Kidney (tissue), 14 donors: ENCODE measurements around the gene PTPRM. TPM values are rescaled to one million over a fixed set of nuclear protein-coding genes. Genes with fewer than 3 reads are reported as not detected.

ENCODE experiments used
- DNase-seq, 5 donors: peaks; one replicate each; pipeline ENCODE4 v3.0.0-alpha.2; 2013 to 2020
- FAIRE-seq: peaks from 2 replicates; lab custom pipeline; 2012; peaks lifted over from hg19 to GRCh38; lab: Jason Lieb, UNC
- H3K27ac ChIP-seq, 2 donors: one replicate each; pipeline ENCODE4 v1.7.0; 2013; ENCODE audit warnings: low read depth in 2 of 2, low read length in 2 of 2, inconsistent platforms in 1 of 2
- H3K27me3 ChIP-seq: one replicate; pipeline ENCODE4 v1.7.1; 2013; ENCODE audit warnings: low read length, inconsistent platforms; ENCODE audit not compliant: control insufficient read depth, insufficient read depth
- H3K36me3 ChIP-seq, 3 donors: one replicate each; pipeline versions ENCODE4 v1.7.0 to v1.7.1; 2013; ENCODE audit warnings: low read length in 3 of 3, control low read depth in 1 of 3, inconsistent platforms in 1 of 3; ENCODE audit not compliant: insufficient read depth in 3 of 3, control insufficient read depth in 2 of 3
- H3K4me1 ChIP-seq, 3 donors: one replicate each; pipeline versions ENCODE4 v1.7.0 to v1.7.1; 2013; ENCODE audit warnings: low read length in 3 of 3, inconsistent platforms in 1 of 3, low read depth in 1 of 3; ENCODE audit not compliant: control insufficient read depth in 2 of 3, insufficient read depth in 2 of 3
- H3K4me3 ChIP-seq, 3 donors: one replicate each; pipeline versions ENCODE4 v1.7.0 to v1.8.1; 2013; ENCODE audit warnings: low read length in 3 of 3, control low read depth in 1 of 3, inconsistent platforms in 1 of 3
- H3K9ac ChIP-seq, 3 donors: one replicate each; pipeline versions ENCODE4 v1.7.0 to v1.7.1; 2013; ENCODE audit warnings: low read length in 3 of 3, control low read depth in 1 of 3, inconsistent platforms in 1 of 3
- H3K9me3 ChIP-seq, 3 donors: one replicate each; pipeline versions ENCODE4 v1.7.0 to v1.7.1; 2013; ENCODE audit warnings: low read length in 3 of 3, control low read depth in 1 of 3, inconsistent platforms in 1 of 3; ENCODE audit not compliant: control insufficient read depth in 2 of 3, insufficient read depth in 1 of 3
- CTCF ChIP-seq: IDR thresholded peaks from 3 replicates; pipeline ENCODE4 v1.5.1; 2012; ENCODE audit warnings: mild to moderate bottlenecking, moderate library complexity, borderline replicate concordance; ENCODE audit not compliant: insufficient read depth; ENCODE audit errors: extremely low read depth
- intact Hi-C: fragments of 100-400 bp; cut with DNase I; formaldehyde crosslinking; loops from one replicate; pipeline ENCODE4 v1.11.1; 2022
- polyA plus RNA-seq: library from polyadenylated mRNA; stranded (reverse); fragments of 350-450 nt; fragmentation: Illumina TruSeq; extraction: RNeasy Lipid Tissue Mini Kit (QIAGEN cat#74804); gene quantifications from one replicate; pipeline ENCODE4 v1.2.3, GENCODE V29; 2014; ENCODE audit warnings: low read depth, low replicate concordance; ENCODE audit not compliant: insufficient read depth
- total RNA-seq: library from RNA; stranded (reverse); fragmentation: NEBNext Ultra II Directional; extraction: Animal tissue kit (Norgen Biotek cat#: 25700); gene quantifications from one replicate; pipeline ENCODE4 v1.2.1, GENCODE V29; 2021
- donor health status: control.
- donor health status: control.
- donor health status: control.
- donor health status: control.
- donor health status: control.
- donor health status: DM: yes; HTN: yes; CAD: no.
- donor health status: Normal renal cell carcinoma (clear cell type).

The PTPRM gene
- total and polyA plus RNA-seq, 2 donors from 2014 or later = 52.4 to 98.9 TPM

GRCh38 chr18:7757175-7757574 lies 190.1 kb downstream of the PTPRM start:
- Histone ChIP-seq H3K4me3 (no peak overlapping the region), H3K27ac (no peak overlapping the region), H3K27me3 (no peaks in the 10 kb centered on the region), H3K36me3 (no peaks in the 10 kb centered on the region), H3K9ac (no peak overlapping the region), H3K9me3 (no peaks in the 10 kb centered on the region), H3K4me1 (peaks cover 0 to 41% (median 23%) of the 10 kb centered on the region in 3 donors)
- no peak for TF ChIP-seq CTCF
- intact Hi-C loops = no loop called here
- DNase-seq = no peak
- FAIRE-seq = no peak

- no peaks in the 10 kb centered on the region for H3K27me3 ChIP-seq
- intact Hi-C loops = no loop called here
- H3K27ac ChIP-seq = no peak overlapping the region
- H3K4me1 ChIP-seq = peaks cover 0 to 36% (median 23%) of the 10 kb centered on the region in 3 donors
- H3K9ac ChIP-seq = no peak overlapping the region
- FAIRE-seq (no peak), DNase-seq (no peak)
- no peak for TF ChIP-seq CTCF
- no peaks in the 10 kb centered on the region for H3K9me3 ChIP-seq
- no peak overlapping the region for H3K4me3 ChIP-seq
- H3K36me3 ChIP-seq = no peaks in the 10 kb centered on the region
These were observed 191.6 kb downstream of the PTPRM start for GRCh38 chr18:7758764-7759163.

- Histone ChIP-seq H3K9ac (no peak overlapping the region), H3K4me1 (peaks cover 0 to 23% (median 8%) of the 10 kb centered on the region in 3 donors), H3K36me3 (no peaks in the 10 kb centered on the region), H3K27me3 (no peaks in the 10 kb centered on the region), H3K4me3 (no peak overlapping the region), H3K27ac (no peak overlapping the region), H3K9me3 (no peaks in the 10 kb centered on the region)
- intact Hi-C loops = no loop called here
- DNase-seq (no peak), FAIRE-seq (no peak)
- TF ChIP-seq CTCF = no peak
These were observed 194.1 kb downstream of the PTPRM start for GRCh38 chr18:7760967-7761948.
